Liver (tissue), 3 donors: ENCODE measurements around the gene PSMG1.

Source experiments
- EGR1 ChIP-seq, 2 donors: IDR thresholded peaks; 2 replicates each; pipeline ENCODE4 v1.6.1; 2016 to 2018; ENCODE audit warnings: antibody characterized with exemption in 2 of 2, low read depth in 2 of 2
- GABPA ChIP-seq, 2 donors: IDR thresholded peaks in 1 of 2; conservative IDR thresholded peaks in 1 of 2; 2 replicates each; pipeline ENCODE4 v1.6.1; 2016; ENCODE audit warnings: antibody characterized with exemption in 2 of 2, mild to moderate bottlenecking in 1 of 2, moderate library complexity in 1 of 2
- RAD21 ChIP-seq, 2 donors: IDR thresholded peaks; 2 replicates each; pipeline ENCODE4 v1.6.1; 2016; ENCODE audit warnings: antibody characterized with exemption in 2 of 2, mild to moderate bottlenecking in 2 of 2
- REST ChIP-seq: IDR thresholded peaks from 2 replicates; pipeline ENCODE4 v1.6.1; 2016; ENCODE audit warnings: antibody characterized with exemption, mild to moderate bottlenecking
- SP1 ChIP-seq: IDR thresholded peaks from 2 replicates; pipeline ENCODE4 v1.6.1; 2018; ENCODE audit warnings: antibody characterized with exemption, mild to moderate bottlenecking
- YY1 ChIP-seq: IDR thresholded peaks from 2 replicates; pipeline ENCODE4 v1.6.1; 2016; ENCODE audit warnings: antibody characterized with exemption, mild to moderate bottlenecking
- TF ChIP-seq, protein P1 (sequence below): fragments of 150-350 bp; IDR thresholded peaks from 2 replicates; pipeline ENCODE4 v1.5.1; 2017; ENCODE audit warnings: improper control_type of control experiment, low read depth, low read length; ENCODE audit not compliant: missing input control
- TF ChIP-seq, protein P2 (sequence below): IDR thresholded peaks from 2 replicates; pipeline ENCODE4 v1.6.1; 2016; ENCODE audit warnings: antibody characterized with exemption
- TF ChIP-seq, protein P3 (sequence below): IDR thresholded peaks from 2 replicates; pipeline ENCODE4 v1.6.1; 2016; ENCODE audit warnings: antibody characterized with exemption
- donor health status: healthy.
- donor health status: healthy.

DNA sequence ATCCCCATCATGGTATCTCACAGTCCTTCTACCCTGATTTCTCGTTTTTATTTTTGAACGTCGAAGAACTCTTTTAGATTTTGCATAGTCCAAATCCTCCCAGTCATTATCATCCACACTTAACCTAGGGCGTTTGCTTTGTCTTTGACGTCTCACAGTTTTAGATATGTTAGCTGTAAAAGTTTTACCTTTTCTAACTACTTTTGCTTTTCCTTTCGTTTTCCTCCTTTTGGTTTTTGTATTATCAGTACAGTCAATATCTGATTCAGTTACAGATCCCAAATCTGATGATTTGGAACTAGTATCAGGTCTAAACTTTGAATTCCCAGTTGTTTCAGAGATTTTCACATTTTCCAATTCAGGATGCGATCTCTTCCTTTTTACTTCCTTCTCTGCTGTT lies 13.1 kb upstream of the PSMG1 start:
- no peak for TF ChIP-seq YY1
- TF ChIP-seq, protein P1, sequence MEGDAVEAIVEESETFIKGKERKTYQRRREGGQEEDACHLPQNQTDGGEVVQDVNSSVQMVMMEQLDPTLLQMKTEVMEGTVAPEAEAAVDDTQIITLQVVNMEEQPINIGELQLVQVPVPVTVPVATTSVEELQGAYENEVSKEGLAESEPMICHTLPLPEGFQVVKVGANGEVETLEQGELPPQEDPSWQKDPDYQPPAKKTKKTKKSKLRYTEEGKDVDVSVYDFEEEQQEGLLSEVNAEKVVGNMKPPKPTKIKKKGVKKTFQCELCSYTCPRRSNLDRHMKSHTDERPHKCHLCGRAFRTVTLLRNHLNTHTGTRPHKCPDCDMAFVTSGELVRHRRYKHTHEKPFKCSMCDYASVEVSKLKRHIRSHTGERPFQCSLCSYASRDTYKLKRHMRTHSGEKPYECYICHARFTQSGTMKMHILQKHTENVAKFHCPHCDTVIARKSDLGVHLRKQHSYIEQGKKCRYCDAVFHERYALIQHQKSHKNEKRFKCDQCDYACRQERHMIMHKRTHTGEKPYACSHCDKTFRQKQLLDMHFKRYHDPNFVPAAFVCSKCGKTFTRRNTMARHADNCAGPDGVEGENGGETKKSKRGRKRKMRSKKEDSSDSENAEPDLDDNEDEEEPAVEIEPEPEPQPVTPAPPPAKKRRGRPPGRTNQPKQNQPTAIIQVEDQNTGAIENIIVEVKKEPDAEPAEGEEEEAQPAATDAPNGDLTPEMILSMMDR: no peak
- no peak for TF ChIP-seq REST
- no peak for TF ChIP-seq EGR1 (IDR thresholded peaks at IDR 0.05; ENCODE audit: low read depth in 2 of 2)
- no peak for TF ChIP-seq RAD21 (IDR thresholded peaks at IDR 0.05)
- no peak for TF ChIP-seq GABPA (IDR thresholded peaks at IDR 0.05 in 1 of 2, conservative IDR thresholded peaks at IDR 0.05 in 1 of 2)
- TF ChIP-seq, protein P2, sequence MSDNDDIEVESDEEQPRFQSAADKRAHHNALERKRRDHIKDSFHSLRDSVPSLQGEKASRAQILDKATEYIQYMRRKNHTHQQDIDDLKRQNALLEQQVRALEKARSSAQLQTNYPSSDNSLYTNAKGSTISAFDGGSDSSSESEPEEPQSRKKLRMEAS: no peak
- TF ChIP-seq, protein P3, sequence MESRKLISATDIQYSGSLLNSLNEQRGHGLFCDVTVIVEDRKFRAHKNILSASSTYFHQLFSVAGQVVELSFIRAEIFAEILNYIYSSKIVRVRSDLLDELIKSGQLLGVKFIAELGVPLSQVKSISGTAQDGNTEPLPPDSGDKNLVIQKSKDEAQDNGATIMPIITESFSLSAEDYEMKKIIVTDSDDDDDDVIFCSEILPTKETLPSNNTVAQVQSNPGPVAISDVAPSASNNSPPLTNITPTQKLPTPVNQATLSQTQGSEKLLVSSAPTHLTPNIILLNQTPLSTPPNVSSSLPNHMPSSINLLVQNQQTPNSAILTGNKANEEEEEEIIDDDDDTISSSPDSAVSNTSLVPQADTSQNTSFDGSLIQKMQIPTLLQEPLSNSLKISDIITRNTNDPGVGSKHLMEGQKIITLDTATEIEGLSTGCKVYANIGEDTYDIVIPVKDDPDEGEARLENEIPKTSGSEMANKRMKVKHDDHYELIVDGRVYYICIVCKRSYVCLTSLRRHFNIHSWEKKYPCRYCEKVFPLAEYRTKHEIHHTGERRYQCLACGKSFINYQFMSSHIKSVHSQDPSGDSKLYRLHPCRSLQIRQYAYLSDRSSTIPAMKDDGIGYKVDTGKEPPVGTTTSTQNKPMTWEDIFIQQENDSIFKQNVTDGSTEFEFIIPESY: no peak
- TF ChIP-seq SP1: no peak
